Nephron (organoid): ENCODE measurements around the gene GNS.
A peak's percentile ranks its signal among the peaks of the same experiment; 100 is the strongest.

ENCODE experiments used
- H3K27ac Mint-ChIP-seq, 3 experiments: 2 replicates each; pipeline ENCODE4 v1.8.0; 2020; ENCODE audit warnings: mixed read lengths in 3 of 3, mild to moderate bottlenecking in 2 of 3, moderate library complexity in 1 of 3
- H3K27me3 Mint-ChIP-seq: 2 replicates; pipeline ENCODE4 v1.8.0; 2021; ENCODE audit warnings: low read depth, mild to moderate bottlenecking, moderate library complexity, mixed read lengths
- H3K36me3 Mint-ChIP-seq: 2 replicates; pipeline ENCODE4 v1.8.0; 2020; ENCODE audit warnings: low read depth, mixed read lengths
- H3K4me1 Mint-ChIP-seq: 2 replicates; pipeline ENCODE4 v1.8.0; 2020; ENCODE audit warnings: mixed read lengths
- H3K4me3 Mint-ChIP-seq, 3 experiments: 2 replicates each; pipeline ENCODE4 v1.8.0; 2020; ENCODE audit warnings: mild to moderate bottlenecking in 3 of 3, mixed read lengths in 3 of 3, moderate library complexity in 2 of 3
- H3K9me3 Mint-ChIP-seq: 2 replicates; pipeline ENCODE4 v1.8.0; 2020; ENCODE audit warnings: mixed read lengths
- TF ChIP-seq, protein P1 (sequence below), 3 experiments: fragments of 200-600 bp; sonication (generic); IDR thresholded peaks; one replicate each; pipeline ENCODE4 v1.5.0; 2021; ENCODE audit warnings: antibody characterized with exemption in 3 of 3; ENCODE audit not compliant: unreplicated experiment in 3 of 3

The GNS gene

DNA sequence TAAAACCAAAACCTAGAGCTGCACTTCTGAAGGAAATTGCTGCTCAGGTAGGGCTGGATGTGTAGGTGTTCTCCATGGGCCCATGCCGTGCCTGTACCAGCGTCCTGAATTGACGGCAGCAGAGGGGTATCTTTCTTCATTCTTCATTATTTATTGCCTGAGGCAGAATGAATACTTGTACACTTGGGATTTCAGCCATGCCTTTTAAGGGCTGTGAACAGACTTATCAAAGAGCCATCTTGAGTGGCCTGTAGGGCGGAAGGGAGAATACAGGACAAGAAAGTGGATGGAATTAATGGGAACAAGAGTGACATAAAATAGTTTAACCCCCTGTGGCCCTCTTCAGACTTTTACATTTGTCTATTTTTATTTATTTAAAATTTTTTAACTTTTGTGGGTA lies 87.5 kb downstream of the GNS start:
- TF ChIP-seq, protein P1, sequence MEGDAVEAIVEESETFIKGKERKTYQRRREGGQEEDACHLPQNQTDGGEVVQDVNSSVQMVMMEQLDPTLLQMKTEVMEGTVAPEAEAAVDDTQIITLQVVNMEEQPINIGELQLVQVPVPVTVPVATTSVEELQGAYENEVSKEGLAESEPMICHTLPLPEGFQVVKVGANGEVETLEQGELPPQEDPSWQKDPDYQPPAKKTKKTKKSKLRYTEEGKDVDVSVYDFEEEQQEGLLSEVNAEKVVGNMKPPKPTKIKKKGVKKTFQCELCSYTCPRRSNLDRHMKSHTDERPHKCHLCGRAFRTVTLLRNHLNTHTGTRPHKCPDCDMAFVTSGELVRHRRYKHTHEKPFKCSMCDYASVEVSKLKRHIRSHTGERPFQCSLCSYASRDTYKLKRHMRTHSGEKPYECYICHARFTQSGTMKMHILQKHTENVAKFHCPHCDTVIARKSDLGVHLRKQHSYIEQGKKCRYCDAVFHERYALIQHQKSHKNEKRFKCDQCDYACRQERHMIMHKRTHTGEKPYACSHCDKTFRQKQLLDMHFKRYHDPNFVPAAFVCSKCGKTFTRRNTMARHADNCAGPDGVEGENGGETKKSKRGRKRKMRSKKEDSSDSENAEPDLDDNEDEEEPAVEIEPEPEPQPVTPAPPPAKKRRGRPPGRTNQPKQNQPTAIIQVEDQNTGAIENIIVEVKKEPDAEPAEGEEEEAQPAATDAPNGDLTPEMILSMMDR (IDR thresholded peaks at IDR 0.05; ENCODE audit: unreplicated experiment in 3 of 3) = no peak
- Mint-ChIP-seq H3K4me1 (peaks cover 73% of the 10 kb centered on the region), H3K27ac (peak overlapping the region; percentile 42 to 80 (median 59)), H3K27me3 (peaks cover 5% of the 10 kb centered on the region), H3K4me3 (no peak overlapping the region), H3K9me3 (no peaks in the 10 kb centered on the region), H3K36me3 (no peaks in the 10 kb centered on the region)

DNA sequence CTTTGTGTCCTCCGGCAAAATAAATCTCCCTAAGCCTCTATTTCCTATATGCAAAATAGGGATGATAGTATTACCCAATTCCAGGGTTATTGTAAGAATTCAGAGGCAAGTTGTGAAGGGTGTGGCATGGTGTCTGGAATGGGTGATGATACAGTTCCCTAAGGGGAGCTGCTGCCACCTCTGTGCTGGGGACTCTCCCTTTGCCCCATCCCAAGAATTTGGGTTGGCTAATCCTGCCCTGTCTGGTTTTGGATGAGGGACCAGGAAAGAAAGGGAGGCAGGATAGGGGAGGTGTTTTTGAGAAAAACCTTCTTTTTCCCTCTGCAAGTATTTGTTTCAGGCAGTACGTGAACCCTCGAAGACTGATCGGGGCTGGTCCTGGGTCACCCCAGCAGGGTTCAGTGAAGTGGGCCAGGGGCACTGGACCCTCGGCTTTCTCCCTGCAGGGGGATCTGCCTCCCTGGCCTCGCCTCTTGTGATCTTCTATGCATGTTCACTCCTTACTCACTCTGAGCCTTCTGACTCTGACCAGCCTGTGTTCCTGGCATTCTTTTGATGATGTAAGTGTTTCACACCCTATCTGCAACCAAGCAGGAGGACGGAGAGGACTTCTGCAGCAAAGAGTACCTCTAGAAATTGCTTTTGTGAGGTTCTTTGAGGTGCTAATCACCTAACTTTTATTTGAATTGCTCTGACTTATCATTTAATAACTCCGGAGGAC lies 88.1 kb downstream of the GNS start:
- peaks cover 79% of the 10 kb centered on the region for H3K4me1 Mint-ChIP-seq
- TF ChIP-seq, protein P1 (IDR thresholded peaks at IDR 0.05; ENCODE audit: unreplicated experiment in 3 of 3) = no peak
- no peak overlapping the region for H3K4me3 Mint-ChIP-seq
- H3K27me3 Mint-ChIP-seq = peaks cover 5% of the 10 kb centered on the region
- H3K36me3 Mint-ChIP-seq = no peaks in the 10 kb centered on the region
- H3K27ac Mint-ChIP-seq = peak overlapping the region; percentile 59 to 80 (median 68)
- no peaks in the 10 kb centered on the region for H3K9me3 Mint-ChIP-seq

- Mint-ChIP-seq H3K4me1 (peaks cover 82% of the 10 kb centered on the region), H3K4me3 (no peak overlapping the region), H3K27ac (peak overlapping the region; percentile 62 to 77 (median 68)), H3K9me3 (no peaks in the 10 kb centered on the region), H3K36me3 (no peaks in the 10 kb centered on the region), H3K27me3 (peaks cover 5% of the 10 kb centered on the region)
- TF ChIP-seq, protein P1 (IDR thresholded peaks at IDR 0.05; ENCODE audit: unreplicated experiment in 3 of 3) = no peak
Observed at GRCh38 chr12:64670019-64670418, 89.2 kb downstream of the GNS start.

GRCh38 chr12:64669270-64669842 lies 89.8 kb downstream of the GNS start:
- H3K9me3 Mint-ChIP-seq = no peaks in the 10 kb centered on the region
- no peaks in the 10 kb centered on the region for H3K36me3 Mint-ChIP-seq
- peaks cover 5% of the 10 kb centered on the region for H3K27me3 Mint-ChIP-seq
- peak overlapping the region; percentile 35 to 82 (median 77) for H3K27ac Mint-ChIP-seq
- peaks cover 80% of the 10 kb centered on the region for H3K4me1 Mint-ChIP-seq
- peak overlapping the region in 2 of 3 experiments; percentile 4 to 16 for H3K4me3 Mint-ChIP-seq
- TF ChIP-seq, protein P1 (IDR thresholded peaks at IDR 0.05; ENCODE audit: unreplicated experiment in 3 of 3) = no peak

DNA sequence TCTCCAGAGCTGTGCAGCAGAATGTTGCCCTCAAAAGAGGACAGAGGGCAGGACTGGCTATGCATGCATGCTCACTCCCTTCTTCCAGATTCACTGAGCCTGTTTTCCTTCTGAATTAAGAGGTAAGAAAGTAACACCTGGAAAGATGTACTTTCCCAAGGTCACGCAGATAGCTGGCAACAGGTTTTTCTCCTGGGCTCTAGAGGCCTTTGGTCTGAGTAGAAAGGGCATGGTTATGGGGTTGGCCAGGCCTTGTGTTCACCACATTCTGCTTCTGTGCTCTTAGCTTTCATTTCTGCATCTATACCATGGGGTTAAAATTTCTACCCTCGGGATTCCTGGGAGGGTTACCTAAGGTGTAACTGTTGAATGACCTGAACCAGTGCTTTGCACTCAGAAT lies 91.4 kb downstream of the GNS start:
- Mint-ChIP-seq H3K4me1 (peaks cover 70% of the 10 kb centered on the region), H3K27me3 (peaks cover 3% of the 10 kb centered on the region), H3K4me3 (no peak overlapping the region), H3K27ac (no peak overlapping the region), H3K36me3 (no peaks in the 10 kb centered on the region), H3K9me3 (no peaks in the 10 kb centered on the region)
- TF ChIP-seq, protein P1 (IDR thresholded peaks at IDR 0.05; ENCODE audit: unreplicated experiment in 3 of 3) = no peak
